OCI-LY1 (cell line): ENCODE results near the gene SHROOM2.

ENCODE experiments used
- H2AFZ ChIP-seq: fragments of 200-600 bp; sonication (generic), shearing (Covaris generic); 2 replicates; pipeline ENCODE4 v1.6.0; 2014; ENCODE audit warnings: antibody characterized with exemption, mild to moderate bottlenecking, low read length
- H3F3A ChIP-seq: fragments of 200-600 bp; sonication (generic), shearing (Covaris generic); 2 replicates; pipeline ENCODE4 v1.6.0; 2014; ENCODE audit warnings: mild to moderate bottlenecking, antibody characterized with exemption, low read length, moderate library complexity; ENCODE audit not compliant: insufficient read depth
- H3K27ac ChIP-seq: fragments of 200-600 bp; sonication (generic); 2 replicates; pipeline ENCODE4 v1.5.1; 2014; ENCODE audit warnings: low read length, mixed run types, mild to moderate bottlenecking, low read depth; ENCODE audit not compliant: poor library complexity, severe bottlenecking
- H3K27me3 ChIP-seq: fragments of 200-600 bp; sonication (generic); 2 replicates; pipeline ENCODE4 v1.6.0; 2014; ENCODE audit warnings: antibody characterized with exemption, mild to moderate bottlenecking, low read length, moderate library complexity; ENCODE audit not compliant: insufficient read depth
- H3K36me3 ChIP-seq: fragments of 200-600 bp; sonication (generic); 2 replicates; pipeline ENCODE4 v1.6.1; 2014; ENCODE audit warnings: mild to moderate bottlenecking, antibody characterized with exemption, low read length, moderate library complexity, mixed read lengths; ENCODE audit not compliant: insufficient read depth
- H3K4me1 ChIP-seq: fragments of 200-600 bp; sonication (generic); 2 replicates; pipeline ENCODE4 v1.5.1; 2014; ENCODE audit warnings: mild to moderate bottlenecking, low read length, moderate library complexity; ENCODE audit not compliant: insufficient read depth, severe bottlenecking
- H3K4me2 ChIP-seq: fragments of 200-600 bp; sonication (generic), shearing (Covaris generic); 2 replicates; pipeline ENCODE4 v1.6.1; 2014; ENCODE audit warnings: low read length
- H3K4me3 ChIP-seq: fragments of 200-600 bp; sonication (generic); 2 replicates; pipeline ENCODE4 v1.5.1; 2014; ENCODE audit warnings: low read length, low read depth, mild to moderate bottlenecking, mixed read lengths; ENCODE audit not compliant: poor library complexity, severe bottlenecking
- H3K79me2 ChIP-seq: fragments of 200-600 bp; shearing (Covaris generic); 2 replicates; pipeline ENCODE4 v1.6.1; 2016; ENCODE audit warnings: mixed run types, low read length, mixed read lengths; ENCODE audit not compliant: insufficient read depth
- H3K9ac ChIP-seq: fragments of 200-600 bp; sonication (generic), shearing (Covaris generic); 2 replicates; pipeline ENCODE4 v1.6.1; 2014; ENCODE audit warnings: mild to moderate bottlenecking, low read length, mixed read lengths
- H3K9me2 ChIP-seq: fragments of 200-600 bp; sonication (generic), shearing (Covaris generic); 2 replicates; pipeline ENCODE4 v1.6.1; 2014; ENCODE audit warnings: low read depth, mild to moderate bottlenecking, low read length, mixed read lengths
- H3K9me3 ChIP-seq: fragments of 200-600 bp; shearing (Covaris generic); 2 replicates; pipeline ENCODE4 v1.6.1; 2014; ENCODE audit warnings: low read length, mixed read lengths
- H4K20me1 ChIP-seq: fragments of 200-600 bp; sonication (generic), shearing (Covaris generic); 2 replicates; pipeline ENCODE4 v1.6.0; 2016; ENCODE audit warnings: mild to moderate bottlenecking, low read length; ENCODE audit not compliant: insufficient read depth
- EZH2 ChIP-seq: fragments of 200-600 bp; sonication (generic), shearing (Covaris generic); IDR thresholded peaks from 2 replicates; pipeline ENCODE4 v1.8.0; 2017; ENCODE audit warnings: borderline replicate concordance, mixed run types, mild to moderate bottlenecking, antibody characterized with exemption, low read length, moderate library complexity, mixed read lengths
- TF ChIP-seq, protein P1 (sequence below): fragments of 200-600 bp; sonication (generic), shearing (Covaris generic); IDR thresholded peaks from 2 replicates; pipeline ENCODE4 v1.5.1; 2017; ENCODE audit warnings: mild to moderate bottlenecking, antibody characterized with exemption, low read length, moderate library complexity, mixed read lengths

Gene SHROOM2

DNA sequence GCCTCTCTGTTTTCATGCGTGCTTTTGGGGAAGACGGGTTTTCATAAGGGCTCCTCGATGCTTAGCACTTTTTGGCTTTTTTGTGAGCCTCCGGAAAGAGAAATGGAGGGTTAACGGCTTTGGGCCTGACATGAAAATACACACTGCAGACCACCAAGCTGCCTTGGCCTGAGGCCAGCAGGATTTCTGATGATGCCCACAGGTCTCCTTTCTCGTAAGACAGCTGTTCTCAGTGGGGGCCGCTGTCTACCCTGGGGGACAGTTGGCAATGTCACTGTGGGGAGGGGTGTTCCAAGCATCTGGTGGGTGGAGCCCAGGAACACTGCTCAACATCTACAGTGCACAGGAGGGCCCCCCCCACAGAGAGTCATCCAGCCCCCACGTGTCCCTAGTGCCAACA lies 151.5 kb downstream of the SHROOM2 start:
- H3K4me3 ChIP-seq, result no peak overlapping the region
- H3K4me2 ChIP-seq, result no peak overlapping the region
- TF ChIP-seq, protein P1, sequence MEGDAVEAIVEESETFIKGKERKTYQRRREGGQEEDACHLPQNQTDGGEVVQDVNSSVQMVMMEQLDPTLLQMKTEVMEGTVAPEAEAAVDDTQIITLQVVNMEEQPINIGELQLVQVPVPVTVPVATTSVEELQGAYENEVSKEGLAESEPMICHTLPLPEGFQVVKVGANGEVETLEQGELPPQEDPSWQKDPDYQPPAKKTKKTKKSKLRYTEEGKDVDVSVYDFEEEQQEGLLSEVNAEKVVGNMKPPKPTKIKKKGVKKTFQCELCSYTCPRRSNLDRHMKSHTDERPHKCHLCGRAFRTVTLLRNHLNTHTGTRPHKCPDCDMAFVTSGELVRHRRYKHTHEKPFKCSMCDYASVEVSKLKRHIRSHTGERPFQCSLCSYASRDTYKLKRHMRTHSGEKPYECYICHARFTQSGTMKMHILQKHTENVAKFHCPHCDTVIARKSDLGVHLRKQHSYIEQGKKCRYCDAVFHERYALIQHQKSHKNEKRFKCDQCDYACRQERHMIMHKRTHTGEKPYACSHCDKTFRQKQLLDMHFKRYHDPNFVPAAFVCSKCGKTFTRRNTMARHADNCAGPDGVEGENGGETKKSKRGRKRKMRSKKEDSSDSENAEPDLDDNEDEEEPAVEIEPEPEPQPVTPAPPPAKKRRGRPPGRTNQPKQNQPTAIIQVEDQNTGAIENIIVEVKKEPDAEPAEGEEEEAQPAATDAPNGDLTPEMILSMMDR, result no peak
- no peak for TF ChIP-seq EZH2
- H3K4me1 ChIP-seq, result no peaks in the 10 kb centered on the region
- H3K27ac ChIP-seq, result no peak overlapping the region
- no peaks in the 10 kb centered on the region for H3K9me3 ChIP-seq
- no peaks in the 10 kb centered on the region for H4K20me1 ChIP-seq
- H3K9me2 ChIP-seq, result no peaks in the 10 kb centered on the region
- no peaks in the 10 kb centered on the region for H3F3A ChIP-seq
- no peaks in the 10 kb centered on the region for H3K79me2 ChIP-seq
- no peak overlapping the region for H2AFZ ChIP-seq
- no peaks in the 10 kb centered on the region for H3K27me3 ChIP-seq
- H3K9ac ChIP-seq, result no peak overlapping the region
- H3K36me3 ChIP-seq, result no peaks in the 10 kb centered on the region

DNA sequence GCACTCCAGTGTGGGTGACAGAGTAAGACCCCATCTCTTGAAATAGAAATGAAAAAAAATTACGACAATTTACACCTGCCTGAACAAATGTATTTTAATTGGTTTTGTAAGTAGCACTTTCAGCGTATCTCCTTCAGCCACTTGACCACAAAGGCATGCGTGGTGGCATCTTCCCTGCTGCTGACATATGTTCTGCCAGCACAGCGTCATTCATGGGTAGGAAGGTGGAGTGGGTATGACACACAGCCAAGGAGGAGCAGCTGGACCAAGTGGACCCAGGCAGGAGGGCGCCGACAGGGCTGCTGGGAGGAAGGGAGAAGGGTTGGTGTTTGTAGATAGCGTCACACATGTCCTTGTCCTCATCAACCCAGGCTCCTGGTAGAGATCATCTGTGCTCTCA lies 152.3 kb downstream of the SHROOM2 start:
- H3K9me2 ChIP-seq, result no peaks in the 10 kb centered on the region
- H3F3A ChIP-seq, result no peaks in the 10 kb centered on the region
- no peak overlapping the region for H3K4me3 ChIP-seq
- no peaks in the 10 kb centered on the region for H3K27me3 ChIP-seq
- H3K4me1 ChIP-seq, result no peaks in the 10 kb centered on the region
- no peak overlapping the region for H2AFZ ChIP-seq
- H3K36me3 ChIP-seq, result no peaks in the 10 kb centered on the region
- H3K79me2 ChIP-seq, result no peaks in the 10 kb centered on the region
- no peaks in the 10 kb centered on the region for H4K20me1 ChIP-seq
- H3K27ac ChIP-seq, result no peak overlapping the region
- no peak overlapping the region for H3K9ac ChIP-seq
- no peak overlapping the region for H3K4me2 ChIP-seq
- H3K9me3 ChIP-seq, result no peaks in the 10 kb centered on the region
- TF ChIP-seq EZH2, result no peak
- TF ChIP-seq, protein P1, result no peak

DNA sequence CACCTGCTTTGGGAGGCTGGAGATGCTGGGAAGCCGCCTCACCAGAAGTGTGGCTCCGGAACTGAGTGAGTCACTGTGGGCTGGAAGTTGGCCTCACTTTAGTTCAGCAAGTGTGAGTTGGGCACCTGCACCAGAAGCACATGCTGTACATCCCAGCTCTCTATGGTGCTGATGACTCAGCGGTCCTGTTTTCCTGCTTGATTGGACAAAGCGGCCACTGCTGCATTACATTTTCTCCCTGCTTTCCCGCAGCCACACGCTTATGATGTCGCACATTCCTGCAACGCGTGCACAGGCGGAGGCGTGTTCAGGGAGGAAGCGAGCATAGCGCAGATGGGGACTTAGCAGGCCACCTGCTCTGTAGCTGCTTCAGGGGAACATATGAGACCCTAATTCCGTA lies 154.2 kb downstream of the SHROOM2 start:
- no peak for TF ChIP-seq EZH2
- TF ChIP-seq, protein P1, result no peak
- Histone ChIP-seq H3K4me3 (no peak overlapping the region), H3K27ac (no peak overlapping the region), H4K20me1 (no peaks in the 10 kb centered on the region), H2AFZ (no peak overlapping the region), H3K79me2 (no peaks in the 10 kb centered on the region), H3K4me1 (no peaks in the 10 kb centered on the region), H3F3A (no peaks in the 10 kb centered on the region), H3K4me2 (no peak overlapping the region), H3K36me3 (no peaks in the 10 kb centered on the region), H3K9ac (no peak overlapping the region), H3K9me2 (no peaks in the 10 kb centered on the region), H3K27me3 (no peaks in the 10 kb centered on the region), H3K9me3 (no peaks in the 10 kb centered on the region)
